K562 (cell line): ENCODE data around the gene METTL3. TPM values are rescaled to one million over a fixed set of nuclear protein-coding genes. Genes with fewer than 3 reads are reported as not detected.

Source experiments
- ATAC-seq: fragments of 200-7000 bp; cut with Tn5 transposase; 3 replicates; pipeline ENCODE4 v1.9.1; 2020; ENCODE audit warnings: moderate library complexity
- BruUV-seq: library from RNA; stranded (reverse); fragments of 400-500 nt; replicated peaks from 2 replicates; lab custom pipeline; 2021; lab: Mats Ljungman, UMichigan
- CTCF ChIA-PET: fragments of 300-600 bp; formaldehyde crosslinking; extraction: SDS; loops from one replicate; lab custom pipeline; 2021; ENCODE audit warnings: low intra/inter-chr PET ratio; lab: Yijun Ruan, JAX
- POLR2A ChIA-PET: fragments of 300-600, 350-650 bp; sonication (Branson Sonifier 250); formaldehyde crosslinking; extraction: SDS; loops from one replicate; lab custom pipeline; 2021; ENCODE audit warnings: antibody characterized with exemption, inconsistent platforms; lab: Yijun Ruan, JAX
- DNase-seq, 4 experiments: peaks; one replicate each; pipeline versions ENCODE4 v3.0.0 to v3.0.0-alpha.2; 2011 to 2018; ENCODE audit warnings: low spot score in 3 of 4, mixed read lengths in 3 of 4; ENCODE audit errors: extremely low read depth in 1 of 4
- FAIRE-seq: peaks from 2 replicates; lab custom pipeline; 2011; peaks lifted over from hg19 to GRCh38; lab: Jason Lieb, UNC
- H2AFZ ChIP-seq: 2 replicates; pipeline ENCODE4 v1.6.0; 2011; ENCODE audit warnings: low read depth, low read length, control low read depth, inconsistent platforms
- H3K27ac ChIP-seq: fragments of 200-600 bp; 3 replicates; pipeline ENCODE4 v1.8.0; 2011; ENCODE audit warnings: low read depth, mild to moderate bottlenecking, control low read depth, inconsistent platforms, low read length, moderate library complexity, mixed read lengths; ENCODE audit errors: extremely low read depth
- H3K27me3 ChIP-seq, 2 experiments: fragments of 300-600 bp in 1 of 2; 2 replicates in 1 of 2; 3 replicates in 1 of 2; pipeline versions ENCODE4 v1.6.0 to v1.8.0; 2011; ENCODE audit warnings: inconsistent platforms in 2 of 2, low read length in 2 of 2, mild to moderate bottlenecking in 1 of 2, mixed read lengths in 1 of 2, moderate library complexity in 1 of 2; ENCODE audit not compliant: control insufficient read depth in 2 of 2, insufficient read depth in 2 of 2
- H3K36me3 ChIP-seq: fragments of 300-600 bp; 3 replicates; pipeline ENCODE4 v1.8.0; 2011; ENCODE audit warnings: mild to moderate bottlenecking, low read length, inconsistent platforms; ENCODE audit not compliant: control insufficient read depth, insufficient read depth
- H3K4me1 ChIP-seq, 2 experiments: fragments of 200-600 bp in 1 of 2; replicated peaks in 1 of 2; 2 replicates in 1 of 2; 3 replicates in 1 of 2; pipeline versions ENCODE4 v1.5.1 to v1.8.0; 2011; ENCODE audit warnings: inconsistent platforms in 2 of 2, low read length in 2 of 2, mild to moderate bottlenecking in 1 of 2, mixed read lengths in 1 of 2, moderate library complexity in 1 of 2; ENCODE audit not compliant: control insufficient read depth in 2 of 2, insufficient read depth in 2 of 2
- H3K4me2 ChIP-seq: 2 replicates; pipeline ENCODE4 v1.6.1; 2011; ENCODE audit warnings: low read length, control low read depth, inconsistent platforms, mixed read lengths; ENCODE audit not compliant: insufficient read depth
- H3K4me3 ChIP-seq: fragments of 200-600 bp; sonication (generic), shearing (Covaris generic); 2 replicates; pipeline ENCODE4 v1.5.1; 2016; ENCODE audit warnings: control low read depth, inconsistent platforms
- H3K79me2 ChIP-seq: fragments of 200-600 bp; 3 replicates; pipeline ENCODE4 v1.8.0; 2011; ENCODE audit warnings: low read length, inconsistent platforms; ENCODE audit not compliant: control insufficient read depth, insufficient read depth
- H3K9ac ChIP-seq, 2 experiments: 2 replicates each; pipeline versions ENCODE4 v1.6.0 to v1.6.1; 2011; ENCODE audit warnings: low read depth in 2 of 2, low read length in 2 of 2, control low read depth in 1 of 2, inconsistent platforms in 1 of 2, mild to moderate bottlenecking in 1 of 2, mixed read lengths in 1 of 2; ENCODE audit not compliant: insufficient read depth in 1 of 2
- H3K9me1 ChIP-seq: one replicate; pipeline ENCODE4 v1.6.0; 2011; ENCODE audit warnings: inconsistent platforms, mild to moderate bottlenecking, low read length, moderate library complexity; ENCODE audit not compliant: control insufficient read depth, insufficient read depth
- H3K9me3 ChIP-seq: replicated peaks from 2 replicates; pipeline ENCODE4 v1.5.1; 2011; ENCODE audit warnings: low read depth, low read length, inconsistent platforms; ENCODE audit not compliant: control insufficient read depth, insufficient read depth
- H4K20me1 ChIP-seq: replicated peaks from 2 replicates; pipeline ENCODE4 v1.6.1; 2011; ENCODE audit warnings: low read length, inconsistent platforms, mixed read lengths; ENCODE audit not compliant: control insufficient read depth, insufficient read depth
- CLOCK ChIP-seq: fragments of 250-450 bp; sonication (Bioruptor Pico); IDR thresholded peaks from 2 replicates; pipeline ENCODE4 v1.4.0; 2020; ENCODE audit warnings: mild to moderate bottlenecking, moderate library complexity, borderline replicate concordance
- CREBBP ChIP-seq: IDR thresholded peaks from one replicate; pipeline ENCODE4 v1.6.1; 2012; ENCODE audit warnings: low read depth, mild to moderate bottlenecking, control low read depth, inconsistent platforms, low read length
- CTCF ChIP-seq, 3 experiments: IDR thresholded peaks in 2 of 3; conservative IDR thresholded peaks in 1 of 3; 2 replicates each; pipeline ENCODE4 v1.5.1; 2011 to 2012; ENCODE audit warnings: low read length in 3 of 3, mild to moderate bottlenecking in 3 of 3, control low read depth in 2 of 3, improper control_type of control experiment in 1 of 3, inconsistent platforms in 1 of 3, low read depth in 1 of 3, mixed read lengths in 1 of 3, moderate library complexity in 1 of 3; ENCODE audit not compliant: insufficient read depth in 2 of 3
- GATAD2B ChIP-seq: fragments of 450-650 bp; IDR thresholded peaks from 2 replicates; pipeline ENCODE4 v1.6.1; 2017; ENCODE audit warnings: mild to moderate bottlenecking, borderline replicate concordance
- GMEB1 ChIP-seq: fragments of 250-450 bp; sonication (Bioruptor Pico); IDR thresholded peaks from 2 replicates; pipeline ENCODE4 v1.4.0; 2020; ENCODE audit warnings: mild to moderate bottlenecking
- MCM7 ChIP-seq, 2 experiments: fragments of 450-650 bp; IDR thresholded peaks; 2 replicates each; pipeline ENCODE4 v1.6.1; 2016 to 2018
- PCBP1 ChIP-seq: fragments of 200-400 bp; formaldehyde crosslinking; IDR thresholded peaks from 2 replicates; pipeline ENCODE4 v1.6.1; 2018; ENCODE audit warnings: mild to moderate bottlenecking, low read depth, low read length; ENCODE audit not compliant: poor library complexity, severe bottlenecking
- POLR2B ChIP-seq: fragments of 450-650 bp; IDR thresholded peaks from 2 replicates; pipeline ENCODE4 v1.6.1; 2018; ENCODE audit warnings: low read depth; ENCODE audit not compliant: partially characterized antibody
- POLR2G ChIP-seq: fragments of 200-400 bp; formaldehyde crosslinking; IDR thresholded peaks from 2 replicates; pipeline ENCODE4 v1.6.1; 2017; ENCODE audit warnings: low read depth, mild to moderate bottlenecking, antibody characterized with exemption, low read length, moderate library complexity
- PTBP1 ChIP-seq: fragments of 200-400 bp; formaldehyde crosslinking; IDR thresholded peaks from 2 replicates; pipeline ENCODE4 v1.6.1; 2017; ENCODE audit warnings: low read depth, low read length
- RBM34 ChIP-seq: fragments of 200-400 bp; formaldehyde crosslinking; IDR thresholded peaks from 2 replicates; pipeline ENCODE4 v1.6.1; 2018; ENCODE audit warnings: low read length, borderline replicate concordance; ENCODE audit not compliant: insufficient read depth
- SMARCE1 ChIP-seq: fragments of 450-650 bp; IDR thresholded peaks from 2 replicates; pipeline ENCODE4 v1.7.1; 2016; ENCODE audit warnings: mild to moderate bottlenecking
- ZC3H11A ChIP-seq: IDR thresholded peaks from 2 replicates; pipeline ENCODE4 v1.6.1; 2012; ENCODE audit warnings: low read depth, low read length, improper control_type of control experiment
- ZNF12 ChIP-seq: sonication (generic); formaldehyde crosslinking; IDR thresholded peaks from 2 replicates; pipeline ENCODE4 v1.4.0; 2020; ENCODE audit warnings: mild to moderate bottlenecking, missing genetic modification reagents
- ZNF830 ChIP-seq: fragments of 250-450 bp; sonication (Bioruptor Pico); IDR thresholded peaks from 2 replicates; pipeline ENCODE4 v1.5.0; 2021; ENCODE audit warnings: mild to moderate bottlenecking
- WGBS: fragments of 100-300 bp; shearing (Covaris generic); methylation state at CpG from one replicate; pipeline ENCODE4 v1.1.6; 2016; ENCODE audit warnings: low coverage, mixed read lengths; ENCODE audit not compliant: insufficient coverage; ENCODE audit errors: missing lambda C conversion rate; 5-methylcytosine and 5-hydroxymethylcytosine counted together
- in situ Hi-C: fragments of 300-500 bp; cut with MboI; formaldehyde crosslinking; loops from 4 replicates; pipeline ENCODE4 v1.15.0; 2018; ENCODE audit warnings: inconsistent platforms, mixed read lengths
- intact Hi-C: fragments of 100-400 bp; cut with micrococcal nuclease; formaldehyde crosslinking; loops from 2 replicates; pipeline ENCODE4 v1.14.2; 2022
- polyA plus RNA-seq, 8 experiments: library from polyadenylated mRNA; depleted of rRNA in 4 of 8; stranded (reverse) in 5 of 8; unstranded in 3 of 8; fragments of >200 nt; fragmentation: Nextera tagmentation in 2 of 8; fragmentation: Illumina TruSeq in 1 of 8; extraction: Ambion mirVana in 2 of 8; extraction: Trizol in 1 of 8; gene quantifications; 2 replicates each; pipeline versions ENCODE4 v1.2.1 to v1.2.3, GENCODE V29; 2011 to 2014; ENCODE audit warnings: inconsistent platforms in 1 of 8, missing spikeins in 1 of 8
- total RNA-seq, 7 experiments: library from RNA; depleted of rRNA in 6 of 7; stranded (reverse); fragments of >200 nt in 6 of 7; fragmentation: Illumina TruSeq in 2 of 7; extraction: Trizol in 2 of 7; gene quantifications; 2 replicates each; pipeline versions ENCODE4 v1.2.1 to v1.2.3, GENCODE V29; 2011 to 2021; ENCODE audit warnings: low replicate concordance in 1 of 7

The METTL3 gene
- total and polyA plus RNA-seq, 9 of the 15 experiments (the other 6 are each of a cell fraction or from before 2014, with no cell fraction given), result 42.1 to 151 (median 65.7) TPM

GRCh38 chr14:21543521-21543960, 32.4 kb upstream of the METTL3 start (continued):
- TF ChIP-seq PCBP1 (no peak), CREBBP (no peak)

- CTCF ChIA-PET, result no interaction called here
- no peaks in the 10 kb centered on the region for H3K36me3 ChIP-seq
- no peaks in the 10 kb centered on the region for H3K9me3 ChIP-seq
- no peak overlapping the region for H3K4me2 ChIP-seq
- WGBS, result 76% methylated on average over 5 of the region's 9 CpGs
- H3K9ac ChIP-seq, result no peak overlapping the region
- H2AFZ ChIP-seq, result 0 out of 2 replicates have a peak overlapping the region, but pooled peaks have one; percentile 32
- H3K27me3 ChIP-seq, result no peaks in the 10 kb centered on the region
- BruUV-seq, result no TSS peak
- POLR2A ChIA-PET, result interaction anchor here (1.0 kb wide), 1 partner anchor 64 kb away, joined by 3 read pairs; no protein-coding TSS in a partner anchor
- no peak for FAIRE-seq
- H3K9me1 ChIP-seq, result no peaks in the 10 kb centered on the region
- no peak overlapping the region for H3K27ac ChIP-seq
- in situ Hi-C loops, result no loop called here
- intact Hi-C loops, result no loop called here
- no peak overlapping the region for H3K4me3 ChIP-seq
- peaks cover 3 to 7% of the 10 kb centered on the region in 2 experiments; a peak in 4 of 5 replicates for H3K4me1 ChIP-seq
- no peak for DNase-seq
- H4K20me1 ChIP-seq, result no peaks in the 10 kb centered on the region
- ATAC-seq, result no peak
- H3K79me2 ChIP-seq, result no peaks in the 10 kb centered on the region
- TF ChIP-seq ZNF12, result no peak
- no peak for TF ChIP-seq RBM34
- TF ChIP-seq GATAD2B, result no peak
- no peak for TF ChIP-seq MCM7 (IDR thresholded peaks at IDR 0.05)
- no peak for TF ChIP-seq POLR2G
- no peak for TF ChIP-seq POLR2B
- TF ChIP-seq ZNF830 (CRISPR knock-in tag), result no peak
- TF ChIP-seq GMEB1, result no peak
- TF ChIP-seq SMARCE1, result no peak
- no peak for TF ChIP-seq PTBP1
- TF ChIP-seq CLOCK (CRISPR knock-in tag), result no peak
- no peak for TF ChIP-seq ZC3H11A
- TF ChIP-seq CTCF (IDR thresholded peaks at IDR 0.05 in 2 of 3, conservative IDR thresholded peaks at IDR 0.05 in 1 of 3; ENCODE audit: insufficient read depth in 2 of 3, low read depth in 1 of 3, low read length in 3 of 3), result no peak
These were observed 30.4 kb upstream of the METTL3 start for GRCh38 chr14:21541413-21542074.
